CD8-positive, alpha-beta memory T cell (primary cell): ENCODE measurements around the gene PKP1. TPM values are rescaled to one million over a fixed set of nuclear protein-coding genes. Genes with fewer than 3 reads are reported as not detected.

Experiments
- CTCF ChIA-PET: fragments of 350-600 bp; sonication (Branson Sonifier 250); formaldehyde crosslinking; loops from one replicate; lab custom pipeline; 2021; ENCODE audit warnings: antibody characterized with exemption; lab: Charles Lee
- POLR2A ChIA-PET: fragments of 350-600 bp; sonication (Branson Sonifier 250); formaldehyde crosslinking; loops from one replicate; lab custom pipeline; 2021; ENCODE audit warnings: antibody characterized with exemption; lab: Charles Lee
- DNase-seq, 5 donors: peaks; one replicate each; pipeline versions ENCODE4 v3.0.0 to v3.0.0-alpha.2; 2020 to 2022; ENCODE audit warnings: mixed read lengths in 1 of 5
- H3K27ac ChIP-seq: one replicate; pipeline ENCODE4 v1.7.0; 2013; ENCODE audit warnings: low read depth, mild to moderate bottlenecking, low read length, moderate library complexity
- H3K27me3 ChIP-seq: 2 replicates; pipeline ENCODE4 v1.7.0; 2013; ENCODE audit warnings: low read length, mild to moderate bottlenecking; ENCODE audit not compliant: insufficient read depth, poor library complexity, severe bottlenecking
- H3K36me3 ChIP-seq: 2 replicates; pipeline ENCODE4 v1.7.0; 2013; ENCODE audit warnings: mild to moderate bottlenecking, low read length, moderate library complexity; ENCODE audit not compliant: insufficient read depth
- H3K4me1 ChIP-seq: 2 replicates; pipeline ENCODE4 v1.7.0; 2013; ENCODE audit warnings: mild to moderate bottlenecking, low read length, moderate library complexity; ENCODE audit not compliant: insufficient read depth
- H3K4me3 ChIP-seq: 2 replicates; pipeline ENCODE4 v1.7.0; 2013; ENCODE audit warnings: mild to moderate bottlenecking, low read length
- H3K9me3 ChIP-seq: 2 replicates; pipeline ENCODE4 v1.7.0; 2013; ENCODE audit warnings: mild to moderate bottlenecking, low read length
- H3K27ac Mint-ChIP-seq, 8 donors: one replicate each; pipeline ENCODE4 v1.8.0; 2020 to 2021; ENCODE audit warnings: mixed read lengths in 8 of 8, mild to moderate bottlenecking in 6 of 8, inconsistent platforms in 3 of 8, moderate library complexity in 3 of 8
- H3K27me3 Mint-ChIP-seq, 2 donors: one replicate each; pipeline ENCODE4 v1.8.0; 2020 to 2021; ENCODE audit warnings: mixed read lengths in 2 of 2, mild to moderate bottlenecking in 1 of 2, moderate library complexity in 1 of 2
- H3K36me3 Mint-ChIP-seq, 3 donors: one replicate each; pipeline ENCODE4 v1.8.0; 2020 to 2021; ENCODE audit warnings: mixed read lengths in 3 of 3, inconsistent platforms in 1 of 3, mild to moderate bottlenecking in 1 of 3
- H3K4me1 Mint-ChIP-seq, 3 donors: one replicate each; pipeline ENCODE4 v1.8.0; 2020 to 2021; ENCODE audit warnings: mixed read lengths in 3 of 3, inconsistent platforms in 1 of 3, mild to moderate bottlenecking in 1 of 3
- H3K4me3 Mint-ChIP-seq, 7 donors: one replicate each; pipeline ENCODE4 v1.8.0; 2020 to 2021; ENCODE audit warnings: mixed read lengths in 7 of 7, mild to moderate bottlenecking in 6 of 7, moderate library complexity in 4 of 7, inconsistent platforms in 2 of 7
- H3K9me3 Mint-ChIP-seq, 5 donors: one replicate each; pipeline ENCODE4 v1.8.0; 2020 to 2022; ENCODE audit warnings: mixed read lengths in 5 of 5, mild to moderate bottlenecking in 3 of 5, moderate library complexity in 2 of 5, inconsistent platforms in 1 of 5
- polyA plus RNA-seq: library from polyadenylated mRNA; unstranded; fragments of 300-500 nt; fragmentation: Illumina TruSeq; gene quantifications from one replicate; pipeline ENCODE4 v1.2.3, GENCODE V29; 2021
- total RNA-seq, 2 experiments: library from RNA; stranded (reverse); gene quantifications; one replicate each; pipeline ENCODE4 v1.2.3, GENCODE V29; 2021

The PKP1 gene
- total and polyA plus RNA-seq, 3 experiments from 2014 or later = not detected

DNA sequence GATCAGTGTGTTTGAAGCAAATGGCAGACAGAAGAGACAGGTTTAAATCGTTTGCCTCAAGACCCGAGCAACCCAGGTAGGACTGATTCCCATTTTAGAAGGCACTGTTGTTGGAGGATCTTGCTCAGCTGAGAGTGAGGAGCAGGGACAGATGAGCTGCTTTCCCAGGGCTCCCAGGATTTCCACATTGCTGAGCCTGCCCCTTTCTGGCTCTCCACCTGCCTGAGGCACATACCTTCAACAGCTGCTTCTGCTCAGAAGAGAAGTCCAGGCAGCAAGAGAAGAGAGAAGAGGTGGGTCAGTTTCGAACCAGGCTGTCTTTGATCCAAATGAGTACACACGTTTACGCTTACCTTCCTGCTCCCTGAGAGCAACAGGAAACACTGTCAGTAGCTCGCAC is 88.5 kb downstream of the PKP1 start:
- ChIA-PET POLR2A (no interaction called here), CTCF (interaction anchor here (0.8 to 0.9 kb wide), 2 partner anchors 9 to 10 kb away, joined by 3 read pairs; no protein-coding TSS in a partner anchor)
- H3K27ac Mint-ChIP-seq = no peak overlapping the region
- Histone ChIP-seq H3K27ac (no peak overlapping the region), H3K4me3 (no peak overlapping the region), H3K9me3 (no peaks in the 10 kb centered on the region), H3K27me3 (peaks cover 10% of the 10 kb centered on the region), H3K36me3 (no peaks in the 10 kb centered on the region), H3K4me1 (no peaks in the 10 kb centered on the region)
- peaks cover 0 to 2% (median 0%) of the 10 kb centered on the region in 5 donors for H3K9me3 Mint-ChIP-seq
- no peak overlapping the region for H3K4me3 Mint-ChIP-seq
- DNase-seq = no peak
- H3K27me3 Mint-ChIP-seq = peaks cover 14 to 42% of the 10 kb centered on the region in 2 donors
- H3K36me3 Mint-ChIP-seq = no peaks in the 10 kb centered on the region
- H3K4me1 Mint-ChIP-seq = no peaks in the 10 kb centered on the region

- H3K4me3 ChIP-seq = no peak overlapping the region
- H3K27ac Mint-ChIP-seq = no peak overlapping the region
- no peaks in the 10 kb centered on the region for H3K4me1 ChIP-seq
- no peaks in the 10 kb centered on the region for H3K36me3 Mint-ChIP-seq
- POLR2A ChIA-PET = no interaction called here
- no peaks in the 10 kb centered on the region for H3K9me3 ChIP-seq
- peaks cover 10% of the 10 kb centered on the region for H3K27me3 ChIP-seq
- H3K9me3 Mint-ChIP-seq = no peaks in the 10 kb centered on the region
- H3K36me3 ChIP-seq = no peaks in the 10 kb centered on the region
- CTCF ChIA-PET = no interaction called here
- no peaks in the 10 kb centered on the region for H3K4me1 Mint-ChIP-seq
- no peak overlapping the region for H3K4me3 Mint-ChIP-seq
- H3K27ac ChIP-seq = no peak overlapping the region
- H3K27me3 Mint-ChIP-seq = peaks cover 4 to 36% of the 10 kb centered on the region in 2 donors
- no peak for DNase-seq
Measured at GRCh38 chr1:201374364-201374763, 91.1 kb downstream of the PKP1 start.

GRCh38 chr1:201375169-201375568 is 91.9 kb downstream of the PKP1 start:
- Mint-ChIP-seq H3K9me3 (no peaks in the 10 kb centered on the region), H3K27ac (peak overlapping the region in 1 of 8 donors; percentile 43), H3K4me1 (no peaks in the 10 kb centered on the region), H3K4me3 (no peak overlapping the region), H3K36me3 (no peaks in the 10 kb centered on the region), H3K27me3 (peaks cover 4 to 36% of the 10 kb centered on the region in 2 donors)
- CTCF ChIA-PET = no interaction called here
- Histone ChIP-seq H3K27me3 (peaks cover 10% of the 10 kb centered on the region), H3K9me3 (no peaks in the 10 kb centered on the region), H3K27ac (no peak overlapping the region), H3K4me3 (no peak overlapping the region), H3K36me3 (no peaks in the 10 kb centered on the region), H3K4me1 (no peaks in the 10 kb centered on the region)
- POLR2A ChIA-PET = no interaction called here
- no peak for DNase-seq

- DNase-seq = no peak
- no peak overlapping the region for H3K27ac ChIP-seq
- ChIA-PET POLR2A (no interaction called here), CTCF (no interaction called here)
- H3K4me1 Mint-ChIP-seq = no peaks in the 10 kb centered on the region
- H3K9me3 Mint-ChIP-seq = no peaks in the 10 kb centered on the region
- peaks cover 4 to 34% of the 10 kb centered on the region in 2 donors for H3K27me3 Mint-ChIP-seq
- H3K36me3 Mint-ChIP-seq = no peaks in the 10 kb centered on the region
- no peaks in the 10 kb centered on the region for H3K4me1 ChIP-seq
- no peaks in the 10 kb centered on the region for H3K9me3 ChIP-seq
- H3K4me3 ChIP-seq = no peak overlapping the region
- no peak overlapping the region for H3K27ac Mint-ChIP-seq
- peaks cover 5% of the 10 kb centered on the region for H3K27me3 ChIP-seq
- H3K4me3 Mint-ChIP-seq = no peak overlapping the region
- H3K36me3 ChIP-seq = no peaks in the 10 kb centered on the region
Measured at GRCh38 chr1:201376107-201376463, 92.8 kb downstream of the PKP1 start.

- ChIA-PET POLR2A (no interaction called here), CTCF (no interaction called here)
- peaks cover 4 to 28% of the 10 kb centered on the region in 2 donors for H3K27me3 Mint-ChIP-seq
- no peaks in the 10 kb centered on the region for H3K36me3 Mint-ChIP-seq
- Histone ChIP-seq H3K36me3 (no peaks in the 10 kb centered on the region), H3K27me3 (peaks cover 5% of the 10 kb centered on the region), H3K9me3 (no peaks in the 10 kb centered on the region), H3K4me1 (no peaks in the 10 kb centered on the region), H3K27ac (no peak overlapping the region), H3K4me3 (no peak overlapping the region)
- no peak overlapping the region for H3K4me3 Mint-ChIP-seq
- H3K4me1 Mint-ChIP-seq = no peaks in the 10 kb centered on the region
- peaks cover 0 to 2% (median 0%) of the 10 kb centered on the region in 5 donors for H3K9me3 Mint-ChIP-seq
- DNase-seq = no peak
- no peak overlapping the region for H3K27ac Mint-ChIP-seq
Measured at GRCh38 chr1:201376464-201377374, 93.4 kb downstream of the PKP1 start.

GRCh38 chr1:201377611-201378092 is 94.3 kb downstream of the PKP1 start, which contains the start of gene TNNT2:
TSS of gene TNNT2 (minus strand) at chr1:201377680. CDS start at chr1:201373254, 4,426 bp downstream.
- peaks cover 0 to 2% (median 0%) of the 10 kb centered on the region in 5 donors for H3K9me3 Mint-ChIP-seq
- Histone ChIP-seq H3K36me3 (no peaks in the 10 kb centered on the region), H3K4me3 (no peak within 1 kb of the TSS), H3K27me3 (peaks cover 5% of the 10 kb centered on the region), H3K27ac (no peak within 1 kb of the TSS), H3K9me3 (no peaks in the 10 kb centered on the region), H3K4me1 (no peaks in the 10 kb centered on the region)
- H3K4me1 Mint-ChIP-seq = no peaks in the 10 kb centered on the region
- H3K4me3 Mint-ChIP-seq = no peak within 1 kb of the TSS
- H3K27me3 Mint-ChIP-seq = peaks cover 4 to 19% of the 10 kb centered on the region in 2 donors
- ChIA-PET POLR2A (no interaction called here), CTCF (no interaction called here)
- H3K36me3 Mint-ChIP-seq = no peaks in the 10 kb centered on the region
- H3K27ac Mint-ChIP-seq = peak within 1 kb of the TSS in 1 of 8 donors; percentile 61
- DNase-seq = no peak

DNA sequence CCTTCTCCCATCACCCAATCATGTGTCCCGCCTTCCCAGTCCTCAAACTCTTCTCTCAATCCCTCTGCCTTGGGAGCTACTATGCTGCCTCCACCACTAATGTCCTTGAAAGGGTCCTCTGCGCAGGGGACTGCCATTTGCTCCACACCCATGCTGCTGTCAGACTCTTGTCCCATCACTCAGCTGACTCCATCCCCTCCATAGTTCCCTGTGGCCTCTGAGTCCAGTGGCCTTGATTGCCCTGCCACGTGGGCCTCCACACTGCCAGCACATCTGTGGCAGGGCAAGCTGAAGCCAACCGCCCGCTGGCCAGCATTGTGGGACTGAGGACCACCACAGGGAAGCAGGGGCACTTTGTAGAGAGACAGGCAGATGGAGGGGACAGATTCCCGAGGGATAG is 95.5 kb downstream of the PKP1 start:
- Histone ChIP-seq H3K4me1 (no peaks in the 10 kb centered on the region), H3K4me3 (no peak overlapping the region), H3K27ac (no peak overlapping the region), H3K27me3 (peaks cover 5% of the 10 kb centered on the region), H3K9me3 (no peaks in the 10 kb centered on the region), H3K36me3 (no peaks in the 10 kb centered on the region)
- Mint-ChIP-seq H3K27ac (no peak overlapping the region), H3K4me1 (no peaks in the 10 kb centered on the region), H3K36me3 (no peaks in the 10 kb centered on the region), H3K9me3 (peaks cover 0 to 2% (median 0%) of the 10 kb centered on the region in 5 donors), H3K4me3 (no peak overlapping the region), H3K27me3 (peaks cover 6 to 11% of the 10 kb centered on the region in 2 donors)
- no peak for DNase-seq
- ChIA-PET POLR2A (no interaction called here), CTCF (no interaction called here)

DNA sequence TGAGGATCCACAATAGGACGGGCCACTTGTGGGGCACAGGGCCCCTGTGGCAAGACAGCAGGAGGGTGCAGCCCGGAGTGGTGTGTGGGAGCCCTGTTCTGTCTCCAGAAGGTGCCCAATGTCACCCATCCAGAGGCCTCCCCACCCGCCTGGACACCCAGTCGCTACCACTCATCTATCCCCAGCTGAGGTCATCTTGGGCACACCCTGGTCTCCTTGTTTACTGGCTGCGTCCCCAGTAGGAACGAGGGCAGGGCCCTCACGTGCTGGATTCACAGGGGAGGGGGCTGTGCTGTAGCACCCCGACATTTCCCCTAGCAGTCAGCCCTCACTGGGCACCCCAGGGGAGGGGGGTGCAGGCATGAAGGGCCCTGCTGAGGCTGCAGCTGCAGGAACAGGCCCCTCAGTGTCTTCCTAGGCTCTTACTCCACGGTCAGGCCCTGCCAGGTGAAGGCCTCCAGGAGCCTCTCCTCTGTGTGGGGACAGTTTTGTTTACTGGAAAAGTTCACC is 96.5 kb downstream of the PKP1 start:
- POLR2A ChIA-PET = no interaction called here
- no peak overlapping the region for H3K27ac Mint-ChIP-seq
- DNase-seq = no peak

More for the DNA sequence above, 96.5 kb downstream of the PKP1 start:
- CTCF ChIA-PET = no interaction called here
- Mint-ChIP-seq H3K4me3 (no peak overlapping the region), H3K36me3 (no peaks in the 10 kb centered on the region), H3K27me3 (peaks cover 11 to 13% of the 10 kb centered on the region in 2 donors), H3K4me1 (no peaks in the 10 kb centered on the region), H3K9me3 (peaks cover 0 to 2% (median 0%) of the 10 kb centered on the region in 5 donors)
- H3K4me1 ChIP-seq = no peaks in the 10 kb centered on the region
- H3K27ac ChIP-seq = no peak overlapping the region
- no peaks in the 10 kb centered on the region for H3K9me3 ChIP-seq
- H3K27me3 ChIP-seq = no peaks in the 10 kb centered on the region
- no peaks in the 10 kb centered on the region for H3K36me3 ChIP-seq
- H3K4me3 ChIP-seq = no peak overlapping the region
